Lower leg skin (tissue), 4 donors: ENCODE data around the gene ZFP69B. TPM values are rescaled to one million over a fixed set of nuclear protein-coding genes. Genes with fewer than 3 reads are reported as not detected.

ENCODE experiments used
- DNase-seq, 2 donors: peaks; one replicate each; pipeline ENCODE4 v3.0.0-alpha.2; 2019; ENCODE audit warnings: low spot score in 2 of 2
- H3K4me3 ChIP-seq: fragments of 200-600 bp; sonication (generic); 2 replicates; pipeline ENCODE4 v1.5.1; 2017; ENCODE audit warnings: mild to moderate bottlenecking, low read depth; ENCODE audit not compliant: poor library complexity, severe bottlenecking
- CTCF ChIP-seq, 3 donors: fragments of 450-650 bp; IDR thresholded peaks; one replicate each; pipeline ENCODE4 v1.5.1; 2016; ENCODE audit warnings: antibody characterized with exemption in 3 of 3, mild to moderate bottlenecking in 3 of 3, moderate library complexity in 2 of 3
- POLR2A ChIP-seq, 2 donors: fragments of 450-650 bp; IDR thresholded peaks; one replicate each; pipeline ENCODE4 v1.6.1; 2016 to 2017; ENCODE audit warnings: antibody characterized with exemption in 2 of 2, mild to moderate bottlenecking in 1 of 2, moderate library complexity in 1 of 2
- WGBS, 2 donors: methylation state at CpG; one replicate each; pipeline ENCODE4 v1.1.5; 2018; 5-methylcytosine and 5-hydroxymethylcytosine counted together
- intact Hi-C: fragments of 100-400 bp; cut with DNase I; formaldehyde crosslinking; loops from one replicate; pipeline ENCODE4 v1.15.0; 2023; ENCODE audit warnings: low total_unique reads
- total RNA-seq, 4 donors: library from RNA; depleted of rRNA; stranded (reverse); fragments of >200 nt; gene quantifications; one replicate each; pipeline ENCODE4 v1.1.0, GENCODE V29; 2016

The ZFP69B gene
- total RNA-seq = under 1 TPM in 3 of 4 donors, not detected in 1; 0.52 to 0.81 (median 0.76) TPM

GRCh38 chr1:40449684-40450494, at the start of gene ZFP69B:
ZFP69B (plus strand) TSS chr1:40450476; CDS start chr1:40450962, 486 bp downstream.
- intact Hi-C loops = no loop called here
- TF ChIP-seq CTCF (IDR thresholded peaks at IDR 0.05) (peak in 1 of 3 donors; percentile 4), POLR2A (IDR thresholded peaks at IDR 0.05) (no peak)

GRCh38 chr1:40401473-40402201, 48.6 kb upstream of the ZFP69B start:
- no peak for DNase-seq
- intact Hi-C loops = no loop called here
- TF ChIP-seq CTCF (IDR thresholded peaks at IDR 0.05) = no peak
- no peak for TF ChIP-seq POLR2A (IDR thresholded peaks at IDR 0.05)
- WGBS, 2 donors = 82 to 84% methylated on average over 7 of the region's 7 CpGs
- no peak overlapping the region for H3K4me3 ChIP-seq

More at GRCh38 chr1:40449684-40450494, at the start of gene ZFP69B:
- peak; percentile 75 to 96 for DNase-seq
- 0 to 1% methylated on average over 40 to 63 of the region's 64 CpGs for WGBS, 2 donors
- peak within 1 kb of the TSS; percentile 69 for H3K4me3 ChIP-seq

- intact Hi-C loops = no loop called here
- WGBS, 2 donors = 45 to 50% methylated on average over 11 of the region's 11 CpGs
- H3K4me3 ChIP-seq = no peak overlapping the region
- TF ChIP-seq POLR2A (IDR thresholded peaks at IDR 0.05) (no peak), CTCF (IDR thresholded peaks at IDR 0.05) (peak in 1 of 3 donors; percentile 20)
- DNase-seq = no peak
Observed at GRCh38 chr1:40404670-40405462, 45.4 kb upstream of the ZFP69B start.

GRCh38 chr1:40405812-40406211, 44.5 kb upstream of the ZFP69B start:
- no peak for DNase-seq
- no peak overlapping the region for H3K4me3 ChIP-seq
- TF ChIP-seq POLR2A (IDR thresholded peaks at IDR 0.05) (no peak), CTCF (IDR thresholded peaks at IDR 0.05) (no peak)
- WGBS, 2 donors = 72 to 77% methylated on average over 4 of the region's 4 CpGs
- intact Hi-C loops = no loop called here

- no peak overlapping the region for H3K4me3 ChIP-seq
- TF ChIP-seq CTCF (IDR thresholded peaks at IDR 0.05) (no peak), POLR2A (IDR thresholded peaks at IDR 0.05) (no peak)
- DNase-seq = no peak
- intact Hi-C loops = no loop called here
Observed at GRCh38 chr1:40407453-40407852, 42.8 kb upstream of the ZFP69B start.
